Activated T-cell treated with anti-CD3 and anti-CD28 coated beads for 48 hours (primary cell): Measurements from ENCODE around the gene AHRR.

ENCODE experiments used
- DNase-seq: peaks from one replicate; pipeline ENCODE4 v3.0.0-alpha.2; 2020; ENCODE audit warnings: low read depth

AHRR gene

GRCh38 chr5:321726-322251 is 275 bp downstream of the AHRR start:
- no peak for DNase-seq

- no peak for DNase-seq
Observed at GRCh38 chr5:322281-322941, 897 bp downstream of the AHRR start.

- DNase-seq = no peak
Observed at GRCh38 chr5:322942-323879, 1.7 kb downstream of the AHRR start.

- DNase-seq = no peak
Observed at GRCh38 chr5:324736-325612, 3.5 kb downstream of the AHRR start.

DNA sequence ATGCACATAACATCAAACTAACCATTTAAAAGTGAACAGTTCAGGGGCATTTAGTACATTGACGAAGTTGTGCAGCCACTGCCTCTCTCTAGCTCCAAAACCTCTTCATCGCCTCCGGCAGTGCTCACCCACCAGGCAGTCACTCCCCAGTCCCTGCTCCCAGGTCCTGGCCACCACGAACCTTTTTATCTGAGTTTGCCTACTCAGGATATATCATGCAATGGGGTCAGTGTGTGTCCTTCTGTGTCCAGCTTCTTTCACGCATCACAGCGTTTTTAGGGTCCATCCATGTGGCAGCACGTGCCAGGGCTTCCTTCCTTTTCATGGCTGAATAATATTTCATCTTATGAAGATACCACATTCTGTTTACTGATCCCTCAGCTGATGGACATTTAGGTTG is 4.6 kb downstream of the AHRR start:
- no peak for DNase-seq

DNA sequence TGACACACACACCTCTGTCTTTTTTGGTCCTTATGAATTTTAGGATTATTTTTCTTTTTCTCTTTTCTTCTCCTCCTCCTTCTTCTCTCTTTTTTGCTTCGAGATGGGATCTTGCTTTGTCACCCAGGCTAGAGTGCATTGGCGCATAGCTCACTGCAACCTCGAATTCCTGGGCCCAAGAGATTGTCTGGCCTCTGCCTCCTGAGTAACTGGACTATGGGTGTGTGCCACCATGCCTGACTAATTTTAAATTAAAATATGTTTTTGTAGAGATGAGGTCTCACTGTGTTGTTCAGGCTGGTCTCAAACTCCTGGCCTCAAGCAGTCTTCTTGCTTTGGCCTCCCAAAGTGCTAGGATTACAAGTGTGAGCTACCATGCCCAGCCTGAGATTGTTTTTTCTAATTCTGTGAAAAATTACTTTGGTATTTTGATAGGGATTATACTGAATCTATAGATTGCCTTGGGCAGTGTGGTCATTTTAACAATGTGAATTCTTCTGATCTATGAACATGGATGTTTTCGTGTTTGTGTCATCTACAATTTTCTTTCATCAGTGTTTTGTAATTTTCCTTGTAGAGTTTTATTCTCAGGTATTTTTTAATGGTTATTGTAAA is 7.7 kb downstream of the AHRR start:
- DNase-seq = no peak

- no peak for DNase-seq
Observed at GRCh38 chr5:329768-330167, 8.3 kb downstream of the AHRR start.

- DNase-seq = no peak
Observed at GRCh38 chr5:332843-333242, 11.3 kb downstream of the AHRR start.

- no peak for DNase-seq
Observed at GRCh38 chr5:333945-334344, 12.4 kb downstream of the AHRR start.

GRCh38 chr5:334903-335739 is 13.6 kb downstream of the AHRR start:
- DNase-seq = no peak

GRCh38 chr5:335740-336038 is 14.2 kb downstream of the AHRR start:
- DNase-seq = no peak

- no peak for DNase-seq
Observed at GRCh38 chr5:337563-338130, 16.1 kb downstream of the AHRR start.

- DNase-seq = no peak
Observed at GRCh38 chr5:342501-343460, 21.3 kb downstream of the AHRR start.

- peak; percentile 56 for DNase-seq
Observed at GRCh38 chr5:343461-344401, 22.2 kb downstream of the AHRR start.

GRCh38 chr5:344668-345067 is 23.2 kb downstream of the AHRR start:
- no peak for DNase-seq

- no peak for DNase-seq
Observed at GRCh38 chr5:345404-346195, 24.1 kb downstream of the AHRR start.

- no peak for DNase-seq
Observed at GRCh38 chr5:346229-346935, 24.9 kb downstream of the AHRR start.
